GM19240 (cell line): ENCODE measurements around the gene TAAR1.
A peak's percentile ranks its signal among the peaks of the same experiment; 100 is the strongest.
"Not testable (repeated sequence)": the region's sequence is repeated elsewhere in the genome, so short reads cannot be mapped to it uniquely, and the experiment has no call there.

Experiments
- DNase-seq: peaks from one replicate; pipeline ENCODE4 v3.0.0; 2011; ENCODE audit warnings: low spot score; ENCODE audit not compliant: insufficient read length

Gene TAAR1

GRCh38 chr6:132661906-132662305 lies 2.9 kb upstream of the TAAR1 start:
- no peak for DNase-seq

GRCh38 chr6:132651062-132651461 lies 7.9 kb downstream of the TAAR1 start:
- no peak for DNase-seq

- no peak for DNase-seq
Observed at GRCh38 chr6:132650429-132650828, 8.6 kb downstream of the TAAR1 start.

GRCh38 chr6:132648828-132649227 lies 10.2 kb downstream of the TAAR1 start:
- DNase-seq = no peak

- DNase-seq = peak; percentile 33
Observed at GRCh38 chr6:132648356-132648755, 10.6 kb downstream of the TAAR1 start.

GRCh38 chr6:132643547-132643946 lies 15.4 kb downstream of the TAAR1 start:
- no peak for DNase-seq

- not testable (repeated sequence) for DNase-seq
Observed at GRCh38 chr6:132637135-132637534, 21.8 kb downstream of the TAAR1 start.

- not testable (repeated sequence) for DNase-seq
Observed at GRCh38 chr6:132635906-132636305, 23.1 kb downstream of the TAAR1 start.

GRCh38 chr6:132635288-132635687 lies 23.7 kb downstream of the TAAR1 start:
- DNase-seq = not testable (repeated sequence)

GRCh38 chr6:132634796-132635195 lies 24.2 kb downstream of the TAAR1 start:
- DNase-seq = no peak

- no peak for DNase-seq
Observed at GRCh38 chr6:132633362-132633761, 25.6 kb downstream of the TAAR1 start.

- no peak for DNase-seq
Observed at GRCh38 chr6:132624175-132624574, 34.8 kb downstream of the TAAR1 start, which contains the start of gene TAAR2. TSS of gene TAAR2 (minus strand) at chr6:132624275. CDS start at chr6:132624275, 0 bp downstream.

- DNase-seq = no peak
Observed at GRCh38 chr6:132623106-132623845, 35.7 kb downstream of the TAAR1 start.

- no peak for DNase-seq
Observed at GRCh38 chr6:132616677-132617076, 42.3 kb downstream of the TAAR1 start.

GRCh38 chr6:132614554-132614953 lies 44.4 kb downstream of the TAAR1 start:
- no peak for DNase-seq

- DNase-seq = no peak
Observed at GRCh38 chr6:132612449-132613108, 46.4 kb downstream of the TAAR1 start.

GRCh38 chr6:132611616-132612015 lies 47.4 kb downstream of the TAAR1 start:
- DNase-seq = no peak

GRCh38 chr6:132607544-132608233 lies 51.3 kb downstream of the TAAR1 start:
- no peak for DNase-seq

GRCh38 chr6:132604635-132605152 lies 54.3 kb downstream of the TAAR1 start:
- DNase-seq = no peak

- not testable (repeated sequence) for DNase-seq
Observed at GRCh38 chr6:132600900-132601299, 58.1 kb downstream of the TAAR1 start.

GRCh38 chr6:132598473-132598872 lies 60.5 kb downstream of the TAAR1 start:
- DNase-seq = no peak

GRCh38 chr6:132596201-132596600 lies 62.8 kb downstream of the TAAR1 start:
- DNase-seq = no peak
